GM12878 (cell line): Measurements from ENCODE around the gene PLA2G12B.

ENCODE experiments used
- ESRRA ChIP-seq: IDR thresholded peaks from 2 replicates; pipeline ENCODE4 v1.6.1; 2012; ENCODE audit warnings: mild to moderate bottlenecking, low read length, improper control_type of control experiment
- TF ChIP-seq, protein P1 (sequence below): fragments of 450-650 bp; formaldehyde crosslinking; IDR thresholded peaks from 2 replicates; pipeline ENCODE4 v1.5.0; 2022; ENCODE audit warnings: mild to moderate bottlenecking, missing genetic modification characterization

DNA sequence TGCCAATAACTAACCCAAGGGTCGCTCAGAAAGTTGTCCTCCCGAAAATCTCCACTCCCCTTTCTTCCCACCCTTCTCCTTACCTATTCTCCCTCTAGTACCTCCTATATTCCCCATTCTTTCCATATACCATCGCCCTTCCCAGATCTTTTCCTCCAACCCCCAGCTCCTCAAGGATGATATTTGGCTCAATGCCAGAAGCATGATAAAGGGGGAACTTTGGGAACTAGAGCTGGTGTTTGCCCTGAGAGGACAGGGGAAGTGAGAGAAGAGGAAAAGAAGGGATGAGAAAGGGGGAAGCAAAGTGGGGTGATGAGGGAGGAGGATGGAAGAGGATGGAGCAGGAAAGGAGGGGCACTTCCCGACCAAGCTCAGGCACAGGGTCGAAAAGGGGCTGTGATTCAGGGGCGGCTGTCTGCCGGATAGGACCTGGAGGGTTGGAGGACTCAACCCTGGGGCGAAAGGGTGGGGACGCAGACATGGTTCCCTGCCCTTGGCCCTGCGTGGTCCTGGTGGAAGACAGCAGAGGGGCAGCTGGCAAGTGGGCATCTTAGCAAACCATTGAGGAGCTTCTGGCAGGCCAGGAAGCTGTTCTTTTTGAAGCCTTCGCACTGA, 59.3 kb downstream of the PLA2G12B start:
- TF ChIP-seq, protein P1, sequence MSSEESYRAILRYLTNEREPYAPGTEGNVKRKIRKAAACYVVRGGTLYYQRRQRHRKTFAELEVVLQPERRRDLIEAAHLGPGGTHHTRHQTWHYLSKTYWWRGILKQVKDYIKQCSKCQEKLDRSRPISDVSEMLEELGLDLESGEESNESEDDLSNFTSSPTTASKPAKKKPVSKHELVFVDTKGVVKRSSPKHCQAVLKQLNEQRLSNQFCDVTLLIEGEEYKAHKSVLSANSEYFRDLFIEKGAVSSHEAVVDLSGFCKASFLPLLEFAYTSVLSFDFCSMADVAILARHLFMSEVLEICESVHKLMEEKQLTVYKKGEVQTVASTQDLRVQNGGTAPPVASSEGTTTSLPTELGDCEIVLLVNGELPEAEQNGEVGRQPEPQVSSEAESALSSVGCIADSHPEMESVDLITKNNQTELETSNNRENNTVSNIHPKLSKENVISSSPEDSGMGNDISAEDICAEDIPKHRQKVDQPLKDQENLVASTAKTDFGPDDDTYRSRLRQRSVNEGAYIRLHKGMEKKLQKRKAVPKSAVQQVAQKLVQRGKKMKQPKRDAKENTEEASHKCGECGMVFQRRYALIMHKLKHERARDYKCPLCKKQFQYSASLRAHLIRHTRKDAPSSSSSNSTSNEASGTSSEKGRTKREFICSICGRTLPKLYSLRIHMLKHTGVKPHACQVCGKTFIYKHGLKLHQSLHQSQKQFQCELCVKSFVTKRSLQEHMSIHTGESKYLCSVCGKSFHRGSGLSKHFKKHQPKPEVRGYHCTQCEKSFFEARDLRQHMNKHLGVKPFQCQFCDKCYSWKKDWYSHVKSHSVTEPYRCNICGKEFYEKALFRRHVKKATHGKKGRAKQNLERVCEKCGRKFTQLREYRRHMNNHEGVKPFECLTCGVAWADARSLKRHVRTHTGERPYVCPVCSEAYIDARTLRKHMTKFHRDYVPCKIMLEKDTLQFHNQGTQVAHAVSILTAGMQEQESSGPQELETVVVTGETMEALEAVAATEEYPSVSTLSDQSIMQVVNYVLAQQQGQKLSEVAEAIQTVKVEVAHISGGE (CRISPR knock-in tag), result no peak
- no peak for TF ChIP-seq ESRRA
